H1 (cell line): ENCODE results near the gene ARHGAP26. TPM values are rescaled to one million over a fixed set of nuclear protein-coding genes. Genes with fewer than 3 reads are reported as not detected.

Source experiments
- CTCF ChIA-PET: fragments of 300-600 bp; sonication (Branson Sonifier 250); formaldehyde crosslinking; loops from one replicate; lab custom pipeline; 2021; ENCODE audit not compliant: partially characterized antibody; lab: Charles Lee
- POLR2A ChIA-PET: fragments of 300-600 bp; sonication (Branson Sonifier 250); formaldehyde crosslinking; loops from one replicate; lab custom pipeline; 2021; ENCODE audit warnings: inconsistent platforms; ENCODE audit not compliant: partially characterized antibody; lab: Charles Lee
- DNase-seq, 2 experiments: peaks; one replicate each; pipeline versions ENCODE4 v3.0.0 to v3.0.0-alpha.2; 2010 to 2022; ENCODE audit warnings: low spot score in 2 of 2, low read depth in 1 of 2, mixed read lengths in 1 of 2
- FAIRE-seq: peaks from 2 replicates; lab custom pipeline; 2011; peaks lifted over from hg19 to GRCh38; lab: Jason Lieb, UNC
- H2AFZ ChIP-seq: 2 replicates; pipeline ENCODE4 v1.8.1; 2012; ENCODE audit warnings: low read length, inconsistent platforms
- H2AK5ac ChIP-seq: 2 replicates; pipeline ENCODE4 v1.6.1; 2013; ENCODE audit warnings: low read depth, low read length
- H2BK120ac ChIP-seq: replicated peaks from 2 replicates; pipeline ENCODE3; 2013; ENCODE audit warnings: low read depth, low read length, inconsistent platforms
- H2BK12ac ChIP-seq: 2 replicates; pipeline ENCODE4 v1.6.1; 2013; ENCODE audit warnings: low read depth, low read length
- H2BK15ac ChIP-seq: 2 replicates; pipeline ENCODE4 v1.6.1; 2013; ENCODE audit warnings: low read length
- H2BK20ac ChIP-seq: 2 replicates; pipeline ENCODE4 v1.6.1; 2013; ENCODE audit warnings: low read length
- H2BK5ac ChIP-seq: 2 replicates; pipeline ENCODE4 v1.6.1; 2013; ENCODE audit warnings: low read depth, low read length
- H3K14ac ChIP-seq: 2 replicates; pipeline ENCODE4 v1.6.1; 2013; ENCODE audit warnings: inconsistent platforms; ENCODE audit not compliant: insufficient read length
- H3K18ac ChIP-seq: 2 replicates; pipeline ENCODE4 v1.6.1; 2013; ENCODE audit warnings: low read length; ENCODE audit errors: extremely low read depth
- H3K23ac ChIP-seq: 2 replicates; pipeline ENCODE4 v1.6.1; 2013; ENCODE audit warnings: inconsistent platforms; ENCODE audit not compliant: insufficient read length
- H3K23me2 ChIP-seq: 2 replicates; pipeline ENCODE4 v1.6.1; 2013; ENCODE audit warnings: low read depth, low read length
- H3K27ac ChIP-seq: 2 replicates; pipeline ENCODE4 v1.6.1; 2011; ENCODE audit warnings: low read depth, low read length, inconsistent platforms
- H3K27me3 ChIP-seq, 4 experiments: replicated peaks in 1 of 4; 1 replicate in 1 of 4; 2 replicates in 3 of 4; pipeline versions ENCODE4 v1.6.1 to v1.8.1; 2011 to 2013; ENCODE audit warnings: low read length in 3 of 4, mild to moderate bottlenecking in 3 of 4, inconsistent platforms in 2 of 4, mixed read lengths in 2 of 4, moderate library complexity in 1 of 4; ENCODE audit not compliant: control insufficient read depth in 3 of 4, insufficient read depth in 3 of 4; ENCODE audit errors: extremely low read depth in 1 of 4
- H3K36me3 ChIP-seq, 4 experiments: 2 replicates each; pipeline versions ENCODE4 v1.6.1 to v1.8.1; 2011 to 2013; ENCODE audit warnings: mild to moderate bottlenecking in 4 of 4, low read length in 3 of 4, moderate library complexity in 2 of 4, control low read depth in 1 of 4, inconsistent platforms in 1 of 4; ENCODE audit not compliant: insufficient read depth in 4 of 4, control insufficient read depth in 2 of 4
- H3K4ac ChIP-seq: replicated peaks from 2 replicates; pipeline ENCODE3; 2013; ENCODE audit warnings: low read length, low read depth, mixed read lengths, inconsistent platforms; ENCODE audit not compliant: insufficient read length
- H3K4me1 ChIP-seq, 4 experiments: replicated peaks in 1 of 4; 1 replicate in 1 of 4; 2 replicates in 3 of 4; pipeline versions ENCODE4 v1.6.1 to v1.8.1; 2011 to 2013; ENCODE audit warnings: low read length in 3 of 4, inconsistent platforms in 2 of 4, mixed read lengths in 1 of 4; ENCODE audit not compliant: insufficient read depth in 4 of 4, control insufficient read depth in 3 of 4
- H3K4me2 ChIP-seq, 2 experiments: 2 replicates each; pipeline versions ENCODE4 v1.6.1 to v1.8.1; 2011 to 2013; ENCODE audit warnings: low read depth in 2 of 2, low read length in 2 of 2, control low read depth in 1 of 2, inconsistent platforms in 1 of 2, mild to moderate bottlenecking in 1 of 2; ENCODE audit not compliant: insufficient read depth in 1 of 2
- H3K4me3 ChIP-seq, 4 experiments: fragments of 200-600, 300-600 bp in 1 of 4; sonication (generic), shearing (Covaris generic), sonication (Bioruptor Twin) in 1 of 4; 2 replicates each; pipeline versions ENCODE4 v1.5.1 to v1.8.1; 2011 to 2016; ENCODE audit warnings: low read length in 4 of 4, low read depth in 3 of 4, control low read depth in 2 of 4, inconsistent platforms in 2 of 4, mild to moderate bottlenecking in 2 of 4, mixed read lengths in 1 of 4, moderate library complexity in 1 of 4; ENCODE audit not compliant: insufficient read depth in 2 of 4; ENCODE audit errors: extremely low read depth in 1 of 4
- H3K56ac ChIP-seq: replicated peaks from 2 replicates; pipeline ENCODE3; 2013; ENCODE audit warnings: low read depth, mild to moderate bottlenecking, mixed read lengths, low read length, inconsistent platforms; ENCODE audit not compliant: insufficient read length
- H3K79me1 ChIP-seq: 2 replicates; pipeline ENCODE4 v1.6.1; 2013; ENCODE audit warnings: low read depth, low read length, control low read depth
- H3K79me2 ChIP-seq, 2 experiments: 2 replicates each; pipeline versions ENCODE4 v1.6.1 to v1.8.1; 2012 to 2013; ENCODE audit warnings: low read length in 2 of 2, mild to moderate bottlenecking in 2 of 2, inconsistent platforms in 1 of 2; ENCODE audit not compliant: insufficient read depth in 2 of 2, control insufficient read depth in 1 of 2
- H3K9ac ChIP-seq, 4 experiments: replicated peaks in 1 of 4; 1 replicate in 1 of 4; 2 replicates in 3 of 4; pipeline versions ENCODE4 v1.6.1 to v1.8.1; 2011 to 2013; ENCODE audit warnings: low read depth in 3 of 4, low read length in 3 of 4, control low read depth in 2 of 4, mild to moderate bottlenecking in 2 of 4, moderate library complexity in 2 of 4, inconsistent platforms in 1 of 4; ENCODE audit errors: extremely low read depth in 1 of 4
- H3K9me3 ChIP-seq, 2 experiments: 2 replicates each; pipeline versions ENCODE4 v1.6.1 to v1.8.1; 2012 to 2013; ENCODE audit warnings: mild to moderate bottlenecking in 2 of 2, moderate library complexity in 2 of 2, control low read depth in 1 of 2, inconsistent platforms in 1 of 2, low read depth in 1 of 2, low read length in 1 of 2, mixed read lengths in 1 of 2; ENCODE audit not compliant: insufficient read depth in 2 of 2
- H4K20me1 ChIP-seq, 2 experiments: replicated peaks in 1 of 2; 2 replicates each; pipeline versions ENCODE3 to v1.8.1; 2011 to 2013; ENCODE audit warnings: inconsistent platforms in 2 of 2, low read length in 2 of 2, mild to moderate bottlenecking in 1 of 2; ENCODE audit not compliant: insufficient read depth in 2 of 2, control insufficient read depth in 1 of 2
- H4K5ac ChIP-seq: 2 replicates; pipeline ENCODE4 v1.6.1; 2013; ENCODE audit warnings: low read length, low read depth, mixed read lengths, inconsistent platforms; ENCODE audit not compliant: insufficient read length
- H4K8ac ChIP-seq: 2 replicates; pipeline ENCODE4 v1.8.0; 2013; ENCODE audit warnings: mild to moderate bottlenecking, moderate library complexity, low read length, inconsistent platforms; ENCODE audit not compliant: insufficient read depth; ENCODE audit errors: extremely low read depth
- H4K91ac ChIP-seq: replicated peaks from 2 replicates; pipeline ENCODE3; 2013; ENCODE audit warnings: low read length, mixed read lengths, inconsistent platforms; ENCODE audit not compliant: insufficient read length
- BCL11A ChIP-seq, 2 experiments: IDR thresholded peaks; one replicate each; pipeline ENCODE4 v1.6.1; 2011; ENCODE audit warnings: low read depth in 2 of 2, low read length in 2 of 2, mild to moderate bottlenecking in 2 of 2
- CHD2 ChIP-seq: IDR thresholded peaks from 2 replicates; pipeline ENCODE4 v1.6.1; 2012; ENCODE audit warnings: low read length, improper control_type of control experiment
- CTBP2 ChIP-seq: IDR thresholded peaks from 2 replicates; pipeline ENCODE4 v1.7.0; 2011; ENCODE audit warnings: borderline replicate concordance, mild to moderate bottlenecking, moderate library complexity, mixed read lengths, low read length; ENCODE audit not compliant: insufficient read depth, insufficient read length
- EP300 ChIP-seq, 2 experiments: IDR thresholded peaks; 1 replicate in 1 of 2; 2 replicates in 1 of 2; pipeline ENCODE4 v1.6.1; 2011 to 2012; ENCODE audit warnings: low read depth in 2 of 2, low read length in 2 of 2, mild to moderate bottlenecking in 2 of 2, borderline replicate concordance in 1 of 2, inconsistent platforms in 1 of 2, moderate library complexity in 1 of 2
- FOSL1 ChIP-seq: IDR thresholded peaks from 2 replicates; pipeline ENCODE4 v1.6.1; 2011; ENCODE audit warnings: mild to moderate bottlenecking, low read depth, low read length, moderate library complexity; ENCODE audit not compliant: insufficient read depth
- GTF2F1 ChIP-seq: IDR thresholded peaks from 2 replicates; pipeline ENCODE4 v1.6.1; 2012; ENCODE audit warnings: low read depth, low read length, improper control_type of control experiment, borderline replicate concordance
- HDAC6 ChIP-seq: IDR thresholded peaks from one replicate; pipeline ENCODE4 v1.7.1; 2012; ENCODE audit warnings: low read depth, mild to moderate bottlenecking, inconsistent platforms, low read length, moderate library complexity
- JUND ChIP-seq: IDR thresholded peaks from 2 replicates; pipeline ENCODE4 v1.6.1; 2011; ENCODE audit warnings: mild to moderate bottlenecking, improper control_type of control experiment, low read length
- KDM4A ChIP-seq: IDR thresholded peaks from one replicate; pipeline ENCODE4 v1.7.1; 2012; ENCODE audit warnings: low read depth, mild to moderate bottlenecking, moderate library complexity, low read length, inconsistent platforms; ENCODE audit not compliant: severe bottlenecking
- NRF1 ChIP-seq: IDR thresholded peaks from 2 replicates; pipeline ENCODE4 v1.6.1; 2011; ENCODE audit warnings: mild to moderate bottlenecking, low read depth, low read length, improper control_type of control experiment
- RBBP5 ChIP-seq: IDR thresholded peaks from 2 replicates; pipeline ENCODE4 v1.7.1; 2012; ENCODE audit warnings: low read depth, mild to moderate bottlenecking, inconsistent platforms, low read length, moderate library complexity, borderline replicate concordance
- SIRT6 ChIP-seq: IDR thresholded peaks from one replicate; pipeline ENCODE4 v1.7.1; 2012; ENCODE audit warnings: low read length, inconsistent platforms
- SRF ChIP-seq: IDR thresholded peaks from 2 replicates; pipeline ENCODE4 v1.6.1; 2011; ENCODE audit warnings: mild to moderate bottlenecking, low read depth, low read length, moderate library complexity
- ZNF274 ChIP-seq: IDR thresholded peaks from 2 replicates; pipeline ENCODE4 v1.7.0; 2012; ENCODE audit warnings: low read length, borderline replicate concordance; ENCODE audit errors: extremely low read depth
- WGBS, 2 experiments: shearing (Covaris generic) in 1 of 2; methylation state at CpG; one replicate each; pipeline versions ENCODE4 v1.1.6 to v1.1.7; 2013 to 2015; ENCODE audit warnings: low lambda C conversion rate in 2 of 2, mixed read lengths in 2 of 2, inconsistent platforms in 1 of 2, low coverage in 1 of 2, missing lambda C conversion rate in 1 of 2; ENCODE audit not compliant: insufficient replicate concordance in 2 of 2, insufficient coverage in 1 of 2, insufficient read length in 1 of 2; ENCODE audit errors: extremely low coverage in 1 of 2, missing lambda C conversion rate in 1 of 2; 5-methylcytosine and 5-hydroxymethylcytosine counted together
- polyA plus RNA-seq, 7 experiments: library from polyadenylated mRNA; depleted of rRNA in 3 of 7; stranded (reverse) in 5 of 7; unstranded in 2 of 7; fragments of >200 nt in 5 of 7; fragments of 200-250 nt in 2 of 7; gene quantifications; 1 replicate in 5 of 7; 2 replicates in 1 of 7; 4 replicates in 1 of 7; pipeline versions ENCODE4 v1.2.1 to v1.2.3, GENCODE V29; 2011 to 2013; ENCODE audit warnings: missing spikeins in 2 of 7, mixed read lengths in 2 of 7
- total RNA-seq: library from RNA; stranded (reverse); fragmentation: NEBNext Ultra II Directional; extraction: Animal tissue kit (Norgen Biotek cat#: 25700); gene quantifications from 2 replicates; pipeline ENCODE4 v1.2.1, GENCODE V29; 2021

Gene ARHGAP26
- total and polyA plus RNA-seq, 2 of the 8 experiments (the other 6 are each of a cell fraction or from before 2014, with no cell fraction given), result 7.1 to 24.8 TPM

GRCh38 chr5:143073766-143074165 is 303.6 kb downstream of the ARHGAP26 start:
- no peak overlapping the region for H4K91ac ChIP-seq
- no peak for TF ChIP-seq SRF
- no peak for TF ChIP-seq HDAC6
- TF ChIP-seq BCL11A (IDR thresholded peaks at IDR 0.05; ENCODE audit: low read depth in 2 of 2, low read length in 2 of 2), result no peak
- TF ChIP-seq JUND, result no peak
- no peak for TF ChIP-seq KDM4A
- TF ChIP-seq CTBP2, result no peak
- no peak for TF ChIP-seq EP300 (IDR thresholded peaks at IDR 0.05; ENCODE audit: borderline replicate concordance in 1 of 2, low read depth in 2 of 2, low read length in 2 of 2)
- TF ChIP-seq CHD2, result no peak
- no peak for TF ChIP-seq NRF1
- no peak for TF ChIP-seq GTF2F1
- no peak for TF ChIP-seq FOSL1
- TF ChIP-seq ZNF274, result no peak
- no peak for TF ChIP-seq SIRT6
- TF ChIP-seq RBBP5, result no peak
- TF ChIP-seq, all 59 proteins: peak for 0
- Histone ChIP-seq H3K18ac (no peak overlapping the region), H3K56ac (no peak overlapping the region), H2BK20ac (no peak overlapping the region), H4K8ac (no peak overlapping the region), H2BK15ac (no peak overlapping the region), H3K9me3 (peaks cover 6 to 9% of the 10 kb centered on the region in 2 experiments; a peak in 2 of 4 replicates), H4K20me1 (no peaks in the 10 kb centered on the region), H3K9ac (no peak overlapping the region), H3K27ac (no peak overlapping the region), H2BK5ac (no peak overlapping the region), H3K36me3 (peaks cover 0 to 8% (median under 1%) of the 10 kb centered on the region in 4 experiments; a peak in 4 of 8 replicates), H3K23ac (no peak overlapping the region), H3K27me3 (no peaks in the 10 kb centered on the region), H3K79me2 (no peaks in the 10 kb centered on the region), H4K5ac (no peak overlapping the region), H3K4me1 (peaks cover 0 to 3% (median 1%) of the 10 kb centered on the region in 4 experiments; a peak in 2 of 7 replicates), H3K4ac (no peak overlapping the region), H2BK120ac (no peak overlapping the region), H3K14ac (no peak overlapping the region), H2AFZ (no peak overlapping the region), H3K4me3 (no peak overlapping the region), H2AK5ac (no peak overlapping the region), H2BK12ac (no peak overlapping the region), H3K4me2 (no peak overlapping the region), H3K23me2 (no peaks in the 10 kb centered on the region), H3K79me1 (no peaks in the 10 kb centered on the region)
- FAIRE-seq (no peak), DNase-seq (no peak)
- ChIA-PET CTCF (interaction anchor here (0.5 kb wide), 1 partner anchor 57 kb away, joined by 3 read pairs; no protein-coding TSS in a partner anchor), POLR2A (no interaction called here)
- WGBS, 2 experiments, result 93% methylated on average over 3 of the region's 3 CpGs; no CpG with 5 or more reads in 1 of the 2 experiments
